ENCODE data around the gene KCTD4.

- no peak for TF ChIP-seq CTCF (IDR thresholded peaks at IDR 0.05)
- TF ChIP-seq POLR2A (IDR thresholded peaks at IDR 0.05) = no peak
These were observed 7.3 kb upstream of the KCTD4 start for GRCh38 chr13:45208132-45208531.
